ENCODE results near the gene GOLGA8S. TPM values are rescaled to one million over a fixed set of nuclear protein-coding genes. Genes with fewer than 3 reads are reported as not detected.

GOLGA8S gene
- total RNA-seq: under 0.01 TPM in 1 of 2 replicates, not detected in the other

GRCh38 chr15:23354448-23354847, at the start of gene GOLGA8S:
GOLGA8S (plus strand) TSS chr15:23354748; CDS start chr15:23354810, 62 bp downstream.

GRCh38 chr15:23334096-23334495, 20.5 kb upstream of the GOLGA8S start, which contains the start of gene GOLGA6L26:
GOLGA6L26 (minus strand) TSS chr15:23334196; CDS start chr15:23334135, 61 bp downstream.

Other genes starting within 250 kb of the GOLGA8S start
- gene GOLGA6L1, start 217.9 kb upstream of the GOLGA8S start, total RNA-seq: not detected in 2 replicates
- not detected in 2 replicates for gene GOLGA6L26, start 20.6 kb upstream of the GOLGA8S start, total RNA-seq
- gene GOLGA6L2, start 92.5 kb downstream of the GOLGA8S start, total RNA-seq: not detected in 2 replicates
- 3.4 and 7.9 TPM in 2 replicates for gene MKRN3, start 210.9 kb downstream of the GOLGA8S start, total RNA-seq

All from nasal cavity respiratory epithelium epithelial cell of viscerocranial mucosa (primary cell).